Neural progenitor cell (in vitro differentiated cells): ENCODE data around the gene ARHGAP15. TPM values are rescaled to one million over a fixed set of nuclear protein-coding genes. Genes with fewer than 3 reads are reported as not detected.
A peak's percentile ranks its signal among the peaks of the same experiment; 100 is the strongest.

Experiments used
- DNase-seq: peaks from one replicate; pipeline ENCODE4 v3.0.0-alpha.2; 2016; ENCODE audit warnings: low spot score
- H2AFZ ChIP-seq: fragments of 200-600 bp; sonication (generic); replicated peaks from 2 replicates; pipeline ENCODE4 v1.6.1; 2016; ENCODE audit warnings: antibody characterized with exemption
- H3F3A ChIP-seq: fragments of 200-600 bp; sonication (generic); 2 replicates; pipeline ENCODE4 v1.6.1; 2016; ENCODE audit warnings: antibody characterized with exemption, low read depth
- H3K27ac ChIP-seq: fragments of 200-600 bp; sonication (generic); 2 replicates; pipeline ENCODE4 v1.5.1; 2016; ENCODE audit warnings: mild to moderate bottlenecking
- H3K27me3 ChIP-seq: fragments of 200-600 bp; sonication (generic); 2 replicates; pipeline ENCODE4 v1.6.1; 2016; ENCODE audit warnings: mild to moderate bottlenecking, moderate library complexity
- H3K36me3 ChIP-seq: fragments of 200-600 bp; sonication (generic); 2 replicates; pipeline ENCODE4 v1.5.1; 2016
- H3K4me1 ChIP-seq: fragments of 200-600 bp; sonication (generic); 2 replicates; pipeline ENCODE4 v1.6.1; 2016; ENCODE audit warnings: mixed run types
- H3K4me2 ChIP-seq: fragments of 200-600 bp; sonication (generic); 2 replicates; pipeline ENCODE4 v1.6.1; 2016
- H3K4me3 ChIP-seq: fragments of 200-600 bp; sonication (generic); 2 replicates; pipeline ENCODE4 v1.5.1; 2016
- H3K79me2 ChIP-seq: fragments of 200-600 bp; sonication (generic); 2 replicates; pipeline ENCODE4 v1.6.1; 2016; ENCODE audit warnings: low read depth
- H3K9ac ChIP-seq: fragments of 200-600 bp; sonication (generic); 2 replicates; pipeline ENCODE4 v1.6.1; 2016
- H3K9me3 ChIP-seq: fragments of 200-600 bp; sonication (generic); 2 replicates; pipeline ENCODE4 v1.5.1; 2016; ENCODE audit warnings: low read depth
- H4K20me1 ChIP-seq: fragments of 200-600 bp; sonication (generic); 2 replicates; pipeline ENCODE4 v1.6.1; 2016; ENCODE audit warnings: low read depth
- H3K27ac Mint-ChIP-seq: 3 replicates; pipeline ENCODE4 v1.8.0; 2021; ENCODE audit warnings: mixed read lengths
- H3K27me3 Mint-ChIP-seq: 2 replicates; pipeline ENCODE4 v1.8.0; 2022; ENCODE audit warnings: low read depth, mild to moderate bottlenecking, inconsistent platforms, moderate library complexity, mixed read lengths; ENCODE audit not compliant: insufficient read depth
- H3K36me3 Mint-ChIP-seq: 3 replicates; pipeline ENCODE4 v1.8.0; 2021; ENCODE audit warnings: mixed read lengths
- H3K4me1 Mint-ChIP-seq: 3 replicates; pipeline ENCODE4 v1.8.0; 2021; ENCODE audit warnings: mixed read lengths
- H3K4me3 Mint-ChIP-seq: 3 replicates; pipeline ENCODE4 v1.8.0; 2021; ENCODE audit warnings: mild to moderate bottlenecking, moderate library complexity, mixed read lengths
- H3K9me3 Mint-ChIP-seq: 3 replicates; pipeline ENCODE4 v1.8.0; 2020; ENCODE audit warnings: mixed read lengths
- EZH2 ChIP-seq: fragments of 200-600 bp; sonication (generic); IDR thresholded peaks from 2 replicates; pipeline ENCODE4 v1.6.1; 2017; ENCODE audit warnings: antibody characterized with exemption, mild to moderate bottlenecking, moderate library complexity
- EZH2phosphoT487 ChIP-seq: fragments of 200-600 bp; sonication (generic); IDR thresholded peaks from 2 replicates; pipeline ENCODE4 v1.6.1; 2017; ENCODE audit warnings: antibody characterized with exemption
- total RNA-seq: library from RNA; depleted of rRNA; stranded (reverse); fragments of >200 nt; gene quantifications from 2 replicates; pipeline ENCODE4 v1.2.3, GENCODE V29; 2015; ENCODE audit warnings: low replicate concordance
- TF ChIP-seq, protein P1 (sequence below): fragments of 200-600 bp; sonication (generic); IDR thresholded peaks from 2 replicates; pipeline ENCODE4 v1.5.1; 2017; ENCODE audit warnings: antibody characterized with exemption, mild to moderate bottlenecking

Gene ARHGAP15
- total RNA-seq, 1 donor from 2014 or later, result 5.9 TPM

DNA sequence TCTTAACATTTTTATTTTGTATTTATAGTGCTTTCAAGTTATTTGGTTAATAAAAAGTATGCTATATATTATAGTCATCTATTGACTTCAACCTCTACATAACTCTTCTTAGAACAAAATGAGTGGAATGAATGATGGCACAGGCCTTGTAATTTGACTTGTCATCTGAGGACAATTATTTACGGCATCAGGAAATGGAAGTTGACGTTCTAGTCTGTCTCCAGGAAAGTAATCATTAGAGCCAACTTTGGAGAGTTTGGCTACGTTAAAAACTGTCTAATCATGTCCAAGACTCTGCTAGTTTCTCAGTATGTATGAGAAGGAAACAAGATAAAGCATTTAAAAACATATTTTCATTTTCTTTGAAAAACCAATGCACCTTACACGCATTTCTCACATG is 353.6 kb downstream of the ARHGAP15 start:
- Histone ChIP-seq H3K27me3 (no peaks in the 10 kb centered on the region), H3K4me1 (peaks cover 36% of the 10 kb centered on the region), H3K79me2 (no peaks in the 10 kb centered on the region), H2AFZ (no peak overlapping the region), H3F3A (peaks cover 36% of the 10 kb centered on the region), H4K20me1 (no peaks in the 10 kb centered on the region), H3K4me3 (no peak overlapping the region), H3K27ac (peak overlapping the region; percentile 69), H3K9me3 (no peaks in the 10 kb centered on the region), H3K36me3 (no peaks in the 10 kb centered on the region), H3K9ac (no peak overlapping the region), H3K4me2 (peak overlapping the region; percentile 52)
- no peaks in the 10 kb centered on the region for H3K27me3 Mint-ChIP-seq
- no peak overlapping the region for H3K4me3 Mint-ChIP-seq
- peaks cover 13% of the 10 kb centered on the region for H3K4me1 Mint-ChIP-seq
- TF ChIP-seq EZH2 (no peak), EZH2phosphoT487 (no peak)
- TF ChIP-seq, protein P1, sequence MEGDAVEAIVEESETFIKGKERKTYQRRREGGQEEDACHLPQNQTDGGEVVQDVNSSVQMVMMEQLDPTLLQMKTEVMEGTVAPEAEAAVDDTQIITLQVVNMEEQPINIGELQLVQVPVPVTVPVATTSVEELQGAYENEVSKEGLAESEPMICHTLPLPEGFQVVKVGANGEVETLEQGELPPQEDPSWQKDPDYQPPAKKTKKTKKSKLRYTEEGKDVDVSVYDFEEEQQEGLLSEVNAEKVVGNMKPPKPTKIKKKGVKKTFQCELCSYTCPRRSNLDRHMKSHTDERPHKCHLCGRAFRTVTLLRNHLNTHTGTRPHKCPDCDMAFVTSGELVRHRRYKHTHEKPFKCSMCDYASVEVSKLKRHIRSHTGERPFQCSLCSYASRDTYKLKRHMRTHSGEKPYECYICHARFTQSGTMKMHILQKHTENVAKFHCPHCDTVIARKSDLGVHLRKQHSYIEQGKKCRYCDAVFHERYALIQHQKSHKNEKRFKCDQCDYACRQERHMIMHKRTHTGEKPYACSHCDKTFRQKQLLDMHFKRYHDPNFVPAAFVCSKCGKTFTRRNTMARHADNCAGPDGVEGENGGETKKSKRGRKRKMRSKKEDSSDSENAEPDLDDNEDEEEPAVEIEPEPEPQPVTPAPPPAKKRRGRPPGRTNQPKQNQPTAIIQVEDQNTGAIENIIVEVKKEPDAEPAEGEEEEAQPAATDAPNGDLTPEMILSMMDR, result no peak
- no peak for DNase-seq
- no peak overlapping the region for H3K27ac Mint-ChIP-seq
- no peaks in the 10 kb centered on the region for H3K36me3 Mint-ChIP-seq
- no peaks in the 10 kb centered on the region for H3K9me3 Mint-ChIP-seq

DNA sequence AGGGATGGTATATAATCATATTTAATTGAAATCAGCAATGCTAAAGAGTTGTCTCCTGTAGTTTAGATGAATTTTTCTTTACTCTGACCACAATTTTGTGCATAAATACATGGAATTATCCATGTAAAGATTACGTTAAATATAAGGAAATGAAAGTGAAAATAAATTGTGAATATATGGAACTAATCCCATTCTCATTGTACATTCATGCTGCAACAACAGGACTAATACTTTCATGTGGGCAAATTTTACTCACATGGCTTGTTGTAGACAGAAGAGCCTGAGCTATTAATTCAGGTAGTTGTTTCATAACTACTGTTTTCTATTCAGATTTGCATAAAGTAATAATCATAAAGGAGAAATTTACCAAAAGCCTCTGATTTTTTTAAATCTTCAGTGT is 357.8 kb downstream of the ARHGAP15 start:
- DNase-seq, result no peak
- Histone ChIP-seq H3K4me2 (no peak overlapping the region), H2AFZ (no peak overlapping the region), H4K20me1 (no peaks in the 10 kb centered on the region), H3K36me3 (no peaks in the 10 kb centered on the region), H3K27ac (no peak overlapping the region), H3F3A (peaks cover 18% of the 10 kb centered on the region), H3K4me1 (peaks cover 8% of the 10 kb centered on the region), H3K79me2 (no peaks in the 10 kb centered on the region), H3K9ac (no peak overlapping the region), H3K4me3 (no peak overlapping the region), H3K9me3 (no peaks in the 10 kb centered on the region), H3K27me3 (no peaks in the 10 kb centered on the region)
- Mint-ChIP-seq H3K4me1 (peaks cover 3% of the 10 kb centered on the region), H3K9me3 (no peaks in the 10 kb centered on the region), H3K27me3 (no peaks in the 10 kb centered on the region), H3K4me3 (no peak overlapping the region), H3K36me3 (no peaks in the 10 kb centered on the region), H3K27ac (no peak overlapping the region)
- TF ChIP-seq EZH2 (no peak), EZH2phosphoT487 (no peak)
- TF ChIP-seq, protein P1, result no peak

DNA sequence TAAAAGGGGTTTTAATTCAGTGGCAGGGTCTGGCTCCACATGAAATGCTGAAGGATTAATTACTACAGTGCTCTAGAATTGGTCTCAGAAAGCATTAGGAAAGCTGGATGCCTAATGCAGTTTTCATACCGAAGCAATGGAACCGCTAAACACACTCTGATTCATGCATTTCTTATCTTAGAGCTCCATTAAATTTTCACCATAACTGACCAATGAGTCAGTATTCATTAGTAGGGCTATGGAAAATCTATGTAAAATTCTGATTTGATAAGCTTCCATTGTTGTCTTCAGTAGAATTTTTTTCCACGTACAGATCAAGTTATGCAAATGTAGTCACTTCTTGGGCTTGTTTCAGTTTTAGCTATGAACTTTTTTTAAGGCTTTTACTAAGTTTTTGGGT is 359.9 kb downstream of the ARHGAP15 start:
- no peaks in the 10 kb centered on the region for H3K27me3 ChIP-seq
- Mint-ChIP-seq H3K27ac (no peak overlapping the region), H3K4me1 (no peaks in the 10 kb centered on the region), H3K36me3 (no peaks in the 10 kb centered on the region), H3K4me3 (no peak overlapping the region), H3K27me3 (peaks cover 3% of the 10 kb centered on the region), H3K9me3 (peaks cover 3% of the 10 kb centered on the region)
- H3K4me1 ChIP-seq, result no peaks in the 10 kb centered on the region
- H4K20me1 ChIP-seq, result no peaks in the 10 kb centered on the region
- H3K27ac ChIP-seq, result no peak overlapping the region
- H3K79me2 ChIP-seq, result no peaks in the 10 kb centered on the region
- H3K9ac ChIP-seq, result no peak overlapping the region
- DNase-seq, result no peak
- no peak overlapping the region for H3K4me3 ChIP-seq
- TF ChIP-seq, protein P1, result no peak
- TF ChIP-seq EZH2, result no peak
- TF ChIP-seq EZH2phosphoT487, result no peak
- H3F3A ChIP-seq, result no peaks in the 10 kb centered on the region
- no peaks in the 10 kb centered on the region for H3K36me3 ChIP-seq
- H3K9me3 ChIP-seq, result no peaks in the 10 kb centered on the region
- no peak overlapping the region for H3K4me2 ChIP-seq
- no peak overlapping the region for H2AFZ ChIP-seq
